Skeletal muscle satellite cell (primary cell): Measurements from ENCODE around the gene HABP2. TPM values are rescaled to one million over a fixed set of nuclear protein-coding genes. Genes with fewer than 3 reads are reported as not detected.

Experiments
- H3K27me3 ChIP-seq: 2 replicates; pipeline ENCODE4 v1.7.0; 2013; ENCODE audit warnings: low read length; ENCODE audit not compliant: control insufficient read depth, insufficient read depth
- H3K36me3 ChIP-seq: 2 replicates; pipeline ENCODE4 v1.7.0; 2013; ENCODE audit warnings: mild to moderate bottlenecking, control low read depth, low read length; ENCODE audit not compliant: insufficient read depth
- H3K4me1 ChIP-seq: 2 replicates; pipeline ENCODE4 v1.7.0; 2013; ENCODE audit warnings: low read length; ENCODE audit not compliant: control insufficient read depth, insufficient read depth
- H3K4me2 ChIP-seq: 2 replicates; pipeline ENCODE4 v1.7.0; 2013; ENCODE audit warnings: mild to moderate bottlenecking, low read length
- H3K4me3 ChIP-seq: 2 replicates; pipeline ENCODE4 v1.7.0; 2013; ENCODE audit warnings: low read length
- H3K9ac ChIP-seq: 2 replicates; pipeline ENCODE4 v1.7.0; 2013; ENCODE audit warnings: mild to moderate bottlenecking, low read depth, low read length, moderate library complexity
- H3K9me3 ChIP-seq: replicated peaks from 2 replicates; pipeline ENCODE4 v1.7.0; 2013; ENCODE audit warnings: mild to moderate bottlenecking, control low read depth, low read length
- total RNA-seq: library from RNA; depleted of rRNA; stranded (reverse); fragments of >200 nt; gene quantifications from 2 replicates; pipeline ENCODE4 v1.2.3, GENCODE V29; 2012; rRNA removed

Gene HABP2
- total RNA-seq, result not detected in 2 replicates

DNA sequence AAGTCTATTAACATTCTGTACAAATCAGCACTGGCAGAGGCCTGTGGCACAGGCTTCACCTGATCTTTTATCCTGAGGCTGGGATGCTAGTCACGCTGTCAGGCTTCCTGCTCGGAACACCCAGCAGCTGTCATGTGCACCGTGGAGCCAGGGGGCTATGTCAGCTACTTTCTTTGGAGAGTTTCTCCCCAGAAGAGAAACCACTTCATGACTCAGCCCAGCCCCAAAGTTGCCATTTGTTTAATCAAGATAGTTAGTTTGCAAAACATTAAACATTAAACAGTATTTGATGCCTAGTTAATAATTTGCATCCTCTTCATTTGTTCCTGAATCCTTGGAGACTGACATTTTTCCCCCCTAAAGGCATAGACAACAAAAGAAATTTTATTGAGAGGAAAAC, at the start of gene HABP2:
TSS of gene HABP2 (plus strand) at position 353 of the 400 bp plus-strand sequence. CDS start 69 bp downstream, outside the sequence.
- Histone ChIP-seq H3K9me3 (no peaks in the 10 kb centered on the region), H3K9ac (no peak within 1 kb of the TSS), H3K4me1 (no peaks in the 10 kb centered on the region), H3K4me3 (no peak within 1 kb of the TSS), H3K4me2 (no peak within 1 kb of the TSS), H3K36me3 (no peaks in the 10 kb centered on the region), H3K27me3 (no peaks in the 10 kb centered on the region)

DNA sequence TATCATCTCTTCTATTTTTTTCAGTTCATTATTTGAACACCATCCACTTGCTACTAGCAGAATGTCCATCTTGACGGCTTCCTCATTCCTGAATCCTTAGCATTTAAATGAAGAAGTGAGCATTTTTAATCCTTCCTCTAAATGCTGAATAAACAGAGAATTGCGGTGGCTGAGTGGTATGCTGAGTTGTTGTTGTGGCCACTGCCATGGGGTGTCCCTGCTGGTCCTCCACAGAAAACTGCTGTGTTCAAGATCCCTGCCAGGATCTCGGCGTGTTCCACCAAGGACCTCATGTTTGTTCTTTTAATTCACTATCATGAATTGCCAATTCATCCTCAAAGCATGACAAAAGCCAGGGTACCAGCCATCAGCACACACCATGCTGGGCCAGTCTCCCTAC, 48.9 kb upstream of the HABP2 start:
- Histone ChIP-seq H3K36me3 (no peaks in the 10 kb centered on the region), H3K4me2 (no peak overlapping the region), H3K9ac (no peak overlapping the region), H3K9me3 (no peaks in the 10 kb centered on the region), H3K27me3 (no peaks in the 10 kb centered on the region), H3K4me1 (no peaks in the 10 kb centered on the region), H3K4me3 (no peak overlapping the region)

DNA sequence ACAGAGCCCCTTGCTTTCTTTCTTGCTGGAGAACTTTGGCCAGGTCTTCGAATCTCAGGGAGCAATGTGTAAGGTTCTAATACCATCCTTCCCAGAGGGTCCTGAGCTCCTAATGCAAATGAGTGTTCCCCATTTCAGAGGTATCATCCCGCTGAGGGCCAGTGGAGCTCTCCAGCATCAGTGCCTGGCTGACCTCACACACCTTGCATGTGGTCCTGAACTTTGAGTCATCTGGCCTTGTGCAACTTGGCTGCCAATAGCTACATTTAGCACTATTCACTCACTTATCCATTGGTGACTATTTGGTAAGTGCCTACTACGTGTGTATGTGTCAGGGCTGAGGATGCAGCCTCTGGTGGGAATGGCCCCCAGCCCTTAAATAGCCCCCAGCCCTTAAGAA, 48.4 kb upstream of the HABP2 start:
- no peak overlapping the region for H3K9ac ChIP-seq
- H3K4me3 ChIP-seq, result no peak overlapping the region
- H3K4me1 ChIP-seq, result no peaks in the 10 kb centered on the region
- no peaks in the 10 kb centered on the region for H3K36me3 ChIP-seq
- no peaks in the 10 kb centered on the region for H3K9me3 ChIP-seq
- no peaks in the 10 kb centered on the region for H3K27me3 ChIP-seq
- no peak overlapping the region for H3K4me2 ChIP-seq

DNA sequence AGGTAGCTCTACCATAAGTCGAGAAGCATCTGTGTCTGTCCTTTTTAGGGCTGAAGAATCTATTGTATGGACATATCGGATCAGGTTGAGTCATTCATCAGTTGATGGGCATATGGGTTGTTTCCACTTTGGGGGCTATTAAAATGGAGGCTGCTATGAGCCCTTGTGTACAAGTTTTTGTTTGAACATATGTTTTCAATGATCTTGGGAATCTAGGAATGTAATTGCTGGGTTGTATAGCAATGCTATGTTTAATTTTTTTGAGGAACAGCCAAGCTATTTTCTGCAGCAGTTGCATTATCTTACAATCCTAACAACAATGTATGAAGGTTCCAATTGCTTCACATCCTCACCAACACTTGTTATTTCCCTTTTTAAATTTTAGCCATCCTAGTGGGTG, 46.4 kb upstream of the HABP2 start:
- no peaks in the 10 kb centered on the region for H3K4me1 ChIP-seq
- H3K27me3 ChIP-seq, result no peaks in the 10 kb centered on the region
- no peak overlapping the region for H3K4me2 ChIP-seq
- H3K4me3 ChIP-seq, result no peak overlapping the region
- H3K9me3 ChIP-seq, result no peaks in the 10 kb centered on the region
- no peak overlapping the region for H3K9ac ChIP-seq
- no peaks in the 10 kb centered on the region for H3K36me3 ChIP-seq

DNA sequence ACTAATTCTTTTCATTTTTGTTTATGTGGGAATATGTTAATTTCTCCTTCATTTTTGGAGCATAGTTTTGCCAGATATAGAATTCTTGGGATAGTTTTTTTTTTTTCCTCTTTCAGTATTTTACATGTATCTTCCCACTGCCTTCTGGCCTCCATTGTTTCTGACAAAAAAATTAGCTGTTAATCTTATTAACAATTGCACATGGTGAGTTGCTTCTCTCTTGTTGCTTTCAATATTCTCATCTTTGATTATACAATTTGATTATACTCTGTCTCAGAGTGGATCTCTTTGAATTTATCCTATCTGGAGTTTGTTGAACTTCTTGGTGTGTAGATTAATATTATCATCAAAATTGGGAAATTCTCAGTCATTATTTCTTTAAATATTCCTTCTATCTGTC, 41.4 kb upstream of the HABP2 start:
- Histone ChIP-seq H3K4me2 (no peak overlapping the region), H3K27me3 (no peaks in the 10 kb centered on the region), H3K4me1 (no peaks in the 10 kb centered on the region), H3K9me3 (no peaks in the 10 kb centered on the region), H3K4me3 (no peak overlapping the region), H3K9ac (no peak overlapping the region), H3K36me3 (no peaks in the 10 kb centered on the region)

DNA sequence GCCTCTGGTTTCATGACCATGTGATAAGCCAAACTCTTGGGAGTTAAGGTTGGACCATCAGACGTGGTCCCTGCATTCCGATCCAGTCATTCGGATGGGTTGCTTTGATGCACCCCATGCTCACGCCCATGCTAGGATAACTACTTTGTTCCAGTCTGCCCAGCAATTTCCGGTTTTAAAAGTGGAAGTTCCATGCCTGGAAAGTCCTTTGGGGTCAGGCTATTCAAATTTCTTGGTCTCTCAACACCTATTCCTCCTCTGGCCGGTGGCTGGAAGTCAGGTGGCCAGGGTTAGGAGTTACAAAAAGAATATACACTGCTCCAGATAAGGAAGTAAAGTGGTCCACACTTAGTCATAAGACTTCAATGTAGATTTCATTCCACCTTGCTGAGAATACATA, 37.7 kb upstream of the HABP2 start:
- Histone ChIP-seq H3K36me3 (no peaks in the 10 kb centered on the region), H3K9me3 (no peaks in the 10 kb centered on the region), H3K27me3 (no peaks in the 10 kb centered on the region), H3K4me2 (no peak overlapping the region), H3K9ac (no peak overlapping the region), H3K4me3 (no peak overlapping the region), H3K4me1 (no peaks in the 10 kb centered on the region)

DNA sequence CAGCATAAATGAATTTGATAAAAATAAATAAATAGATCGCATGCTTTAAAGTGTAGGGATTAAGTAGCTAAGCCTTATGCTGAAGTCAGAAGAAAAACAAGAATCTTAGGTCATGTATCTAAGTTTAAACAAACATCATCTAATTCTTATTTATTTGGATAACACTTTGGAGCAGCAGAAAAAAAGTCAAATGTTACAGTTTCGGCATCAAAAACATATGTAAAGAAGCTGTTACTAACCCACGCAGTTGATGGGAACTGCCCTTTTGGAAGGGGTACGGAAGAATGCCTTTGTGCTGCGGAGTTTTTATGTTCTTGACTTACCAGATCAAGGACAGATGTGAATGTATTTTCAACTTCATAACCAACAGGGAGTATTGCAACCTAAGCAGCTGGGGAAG, 37.3 kb upstream of the HABP2 start:
- Histone ChIP-seq H3K4me1 (no peaks in the 10 kb centered on the region), H3K27me3 (no peaks in the 10 kb centered on the region), H3K9me3 (no peaks in the 10 kb centered on the region), H3K4me3 (no peak overlapping the region), H3K36me3 (no peaks in the 10 kb centered on the region), H3K9ac (no peak overlapping the region), H3K4me2 (no peak overlapping the region)

DNA sequence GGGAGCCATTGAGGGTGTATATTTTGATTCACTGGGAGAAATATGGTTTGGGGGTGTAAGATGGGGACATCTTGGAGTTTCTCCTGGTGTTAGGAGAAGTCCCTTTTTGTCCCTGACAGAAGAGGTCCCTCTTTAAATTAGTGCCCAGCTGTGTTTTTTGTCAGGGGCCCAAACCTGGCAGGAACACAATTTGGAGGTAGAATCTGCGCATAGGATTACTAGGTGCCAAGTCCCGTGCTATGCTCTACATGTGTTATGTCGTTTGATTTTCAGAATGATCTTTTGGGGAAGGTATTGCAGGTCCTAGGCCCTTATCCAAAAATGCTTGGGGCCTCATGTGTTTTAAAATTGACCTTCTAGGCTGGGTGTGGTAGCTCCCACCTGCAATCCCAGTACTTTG, 36.8 kb upstream of the HABP2 start:
- H3K4me3 ChIP-seq, result no peak overlapping the region

DNA sequence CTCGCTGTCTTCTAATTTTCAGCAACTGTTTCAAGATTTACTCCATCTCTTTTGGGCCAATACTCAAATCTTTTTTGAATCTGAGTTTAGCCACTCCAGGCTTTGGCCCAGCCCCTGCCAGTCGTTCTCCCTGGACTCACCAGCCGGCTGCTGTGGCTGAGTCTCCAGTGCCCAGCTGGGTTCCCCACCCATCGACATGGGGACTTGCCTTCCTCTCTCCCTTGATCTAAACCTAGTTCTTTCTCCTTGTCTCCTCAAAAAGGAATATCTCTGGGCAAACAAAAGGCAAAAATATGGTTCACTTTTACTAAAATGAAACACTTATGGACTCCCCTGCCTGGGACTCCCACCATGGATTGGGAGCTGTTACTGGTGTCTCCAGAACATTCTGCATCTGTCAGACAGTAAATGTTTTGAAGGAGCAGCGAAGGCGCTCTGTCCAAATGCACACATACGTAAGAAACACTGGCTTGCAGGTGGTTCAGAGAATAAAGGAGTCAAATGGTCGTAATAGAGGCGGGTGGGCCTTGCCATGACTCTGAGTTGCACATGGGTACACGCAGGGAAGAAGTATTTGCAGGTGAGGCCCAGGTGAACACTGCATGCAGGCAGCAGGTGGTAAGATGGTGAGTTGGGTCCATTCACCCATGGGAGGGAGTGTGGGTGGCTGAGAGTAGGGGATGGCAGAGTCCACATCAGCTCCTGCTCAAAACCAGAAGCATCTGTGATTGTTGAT, 35.5 kb upstream of the HABP2 start:
- no peak overlapping the region for H3K9ac ChIP-seq
- H3K4me3 ChIP-seq, result no peak overlapping the region
- no peaks in the 10 kb centered on the region for H3K27me3 ChIP-seq
- no peaks in the 10 kb centered on the region for H3K9me3 ChIP-seq
- no peak overlapping the region for H3K4me2 ChIP-seq
- no peaks in the 10 kb centered on the region for H3K4me1 ChIP-seq
- H3K36me3 ChIP-seq, result no peaks in the 10 kb centered on the region

More for the DNA sequence above, 36.8 kb upstream of the HABP2 start:
- Histone ChIP-seq H3K36me3 (no peaks in the 10 kb centered on the region), H3K9me3 (no peaks in the 10 kb centered on the region), H3K4me1 (no peaks in the 10 kb centered on the region), H3K4me2 (no peak overlapping the region), H3K27me3 (no peaks in the 10 kb centered on the region), H3K9ac (no peak overlapping the region)

DNA sequence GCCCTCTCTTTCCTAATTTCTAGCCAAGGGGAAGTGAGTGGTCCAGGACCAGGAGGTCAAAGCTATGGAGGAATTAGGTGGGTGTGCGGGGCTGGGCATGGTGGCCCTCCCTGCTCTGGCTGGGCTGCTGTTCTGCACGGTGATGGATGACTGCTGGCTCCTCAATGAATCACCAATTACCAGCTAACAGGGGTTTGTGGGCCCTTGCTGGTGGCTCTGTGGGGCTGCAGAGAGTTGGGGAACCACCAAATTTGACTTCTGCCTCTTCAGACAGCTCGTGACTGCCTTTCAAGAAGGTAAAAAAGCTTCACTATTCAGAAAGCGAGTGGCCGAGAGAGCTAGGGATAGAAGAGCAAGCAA, 35.0 kb upstream of the HABP2 start:
- H3K9me3 ChIP-seq, result no peaks in the 10 kb centered on the region
- no peak overlapping the region for H3K4me3 ChIP-seq
- H3K9ac ChIP-seq, result no peak overlapping the region
- H3K4me1 ChIP-seq, result no peaks in the 10 kb centered on the region
- H3K4me2 ChIP-seq, result no peak overlapping the region
- H3K36me3 ChIP-seq, result no peaks in the 10 kb centered on the region
- H3K27me3 ChIP-seq, result no peaks in the 10 kb centered on the region

DNA sequence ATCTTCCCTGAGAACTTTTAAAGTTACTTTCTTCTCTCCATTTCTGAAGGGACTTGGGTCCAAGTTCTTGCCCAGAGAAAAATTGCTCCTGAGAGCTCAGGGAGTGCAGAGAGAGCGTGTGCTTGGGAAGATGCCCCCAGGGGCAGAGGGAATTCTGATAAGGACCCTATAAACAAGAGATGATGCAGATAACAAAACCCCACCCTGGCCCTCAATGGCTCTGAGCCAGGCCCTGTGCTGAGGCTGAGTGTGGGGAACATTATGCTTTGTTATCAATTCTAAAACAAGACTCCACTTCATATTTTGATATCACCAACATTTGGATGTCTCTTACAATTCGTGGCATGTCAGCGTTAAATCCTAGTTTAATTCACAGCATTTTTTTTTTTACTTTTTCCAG, 34.4 kb upstream of the HABP2 start:
- Histone ChIP-seq H3K4me2 (no peak overlapping the region), H3K9me3 (no peaks in the 10 kb centered on the region), H3K4me3 (no peak overlapping the region), H3K4me1 (no peaks in the 10 kb centered on the region), H3K9ac (no peak overlapping the region), H3K27me3 (no peaks in the 10 kb centered on the region), H3K36me3 (no peaks in the 10 kb centered on the region)

DNA sequence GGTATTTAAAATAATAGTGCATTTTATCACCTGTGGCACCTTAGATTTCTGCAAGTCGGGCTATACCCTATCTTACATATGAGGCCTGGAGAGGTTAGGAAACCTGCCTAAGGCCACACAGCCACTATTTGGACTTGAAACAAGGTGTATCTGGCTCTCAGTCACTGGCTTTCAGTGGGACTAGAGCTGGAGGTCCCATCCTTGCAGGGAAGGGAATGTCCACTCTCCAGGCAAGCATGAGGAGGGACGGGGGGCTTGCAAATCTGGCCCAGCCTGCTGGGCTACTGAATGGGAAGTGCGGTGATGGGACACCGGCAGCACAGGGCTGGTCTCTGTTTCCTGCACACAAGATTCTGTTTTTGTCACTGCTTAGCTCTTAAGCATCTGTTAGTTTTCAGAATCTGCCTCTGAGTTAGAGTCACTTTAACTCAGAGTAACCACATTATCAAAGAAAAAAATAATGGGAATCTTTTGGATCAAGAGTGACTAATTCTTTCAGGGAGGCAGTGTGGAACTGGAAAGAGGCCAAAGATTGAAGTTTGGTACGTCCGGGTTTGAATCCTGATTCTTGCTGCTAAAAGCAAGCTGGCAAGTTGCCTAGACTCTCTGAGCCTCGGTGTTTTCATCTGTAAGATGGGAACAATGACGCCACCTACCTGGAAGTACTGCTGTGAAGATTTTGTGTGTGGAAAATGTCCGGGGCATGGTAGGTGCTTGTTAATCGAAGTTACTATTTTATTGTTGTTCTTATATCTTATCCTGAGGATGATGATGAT, 33.8 kb upstream of the HABP2 start:
- Histone ChIP-seq H3K4me3 (no peak overlapping the region), H3K9ac (no peak overlapping the region), H3K4me1 (no peaks in the 10 kb centered on the region), H3K27me3 (no peaks in the 10 kb centered on the region), H3K4me2 (no peak overlapping the region), H3K9me3 (no peaks in the 10 kb centered on the region), H3K36me3 (no peaks in the 10 kb centered on the region)
